ENCODE measurements around the gene UBA6. TPM values are rescaled to one million over a fixed set of nuclear protein-coding genes. Genes with fewer than 3 reads are reported as not detected.

UBA6 gene
- total and polyA plus RNA-seq, 8 donors = 4.1 to 26.5 (median 14.4) TPM

- Histone ChIP-seq H3K4me1 (no peaks in the 10 kb centered on the region), H3K36me3 (peaks cover 0 to 5% (median 0%) of the 10 kb centered on the region in 3 donors), H3K4me3 (no peak overlapping the region), H3K27me3 (no peaks in the 10 kb centered on the region), H3K9me3 (no peaks in the 10 kb centered on the region), H3K27ac (no peak overlapping the region)
- FAIRE-seq (no peak), DNase-seq (no peak), ATAC-seq (no peak)
- TF ChIP-seq, protein P1, sequence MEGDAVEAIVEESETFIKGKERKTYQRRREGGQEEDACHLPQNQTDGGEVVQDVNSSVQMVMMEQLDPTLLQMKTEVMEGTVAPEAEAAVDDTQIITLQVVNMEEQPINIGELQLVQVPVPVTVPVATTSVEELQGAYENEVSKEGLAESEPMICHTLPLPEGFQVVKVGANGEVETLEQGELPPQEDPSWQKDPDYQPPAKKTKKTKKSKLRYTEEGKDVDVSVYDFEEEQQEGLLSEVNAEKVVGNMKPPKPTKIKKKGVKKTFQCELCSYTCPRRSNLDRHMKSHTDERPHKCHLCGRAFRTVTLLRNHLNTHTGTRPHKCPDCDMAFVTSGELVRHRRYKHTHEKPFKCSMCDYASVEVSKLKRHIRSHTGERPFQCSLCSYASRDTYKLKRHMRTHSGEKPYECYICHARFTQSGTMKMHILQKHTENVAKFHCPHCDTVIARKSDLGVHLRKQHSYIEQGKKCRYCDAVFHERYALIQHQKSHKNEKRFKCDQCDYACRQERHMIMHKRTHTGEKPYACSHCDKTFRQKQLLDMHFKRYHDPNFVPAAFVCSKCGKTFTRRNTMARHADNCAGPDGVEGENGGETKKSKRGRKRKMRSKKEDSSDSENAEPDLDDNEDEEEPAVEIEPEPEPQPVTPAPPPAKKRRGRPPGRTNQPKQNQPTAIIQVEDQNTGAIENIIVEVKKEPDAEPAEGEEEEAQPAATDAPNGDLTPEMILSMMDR (IDR thresholded peaks at IDR 0.05) = no peak
- 97% methylated on average over 2 of the region's 2 CpGs for WGBS, 2 donors
- intact Hi-C loops (cut with DNase I) = no loop called here
These were observed 16.6 kb upstream of the UBA6 start for GRCh38 chr4:67717586-67717985.

- ATAC-seq (no peak), FAIRE-seq (no peak), DNase-seq (no peak)
- intact Hi-C loops (cut with DNase I) = no loop called here
- Histone ChIP-seq H3K27ac (no peak overlapping the region), H3K27me3 (no peaks in the 10 kb centered on the region), H3K4me3 (no peak overlapping the region), H3K36me3 (peaks cover 0 to 5% (median 0%) of the 10 kb centered on the region in 3 donors), H3K4me1 (no peaks in the 10 kb centered on the region), H3K9me3 (no peaks in the 10 kb centered on the region)
- WGBS, 2 donors = 80 to 90% methylated on average over 6 of the region's 6 CpGs
- TF ChIP-seq, protein P1 (IDR thresholded peaks at IDR 0.05) = no peak
These were observed 14.0 kb upstream of the UBA6 start for GRCh38 chr4:67714955-67715354.

GRCh38 chr4:67714248-67714583 is 13.3 kb upstream of the UBA6 start:
- intact Hi-C loops (cut with DNase I) = no loop called here
- Histone ChIP-seq H3K9me3 (no peaks in the 10 kb centered on the region), H3K27ac (no peak overlapping the region), H3K36me3 (peaks cover 0 to 5% (median 0%) of the 10 kb centered on the region in 3 donors), H3K4me1 (no peaks in the 10 kb centered on the region), H3K27me3 (no peaks in the 10 kb centered on the region), H3K4me3 (no peak overlapping the region)
- FAIRE-seq (no peak), DNase-seq (no peak), ATAC-seq (peak in 1 of 4 donors; percentile 44)
- WGBS, 2 donors = 96 to 98% methylated on average over 1 of the region's 1 CpG
- TF ChIP-seq, protein P1 (IDR thresholded peaks at IDR 0.05) = no peak

DNA sequence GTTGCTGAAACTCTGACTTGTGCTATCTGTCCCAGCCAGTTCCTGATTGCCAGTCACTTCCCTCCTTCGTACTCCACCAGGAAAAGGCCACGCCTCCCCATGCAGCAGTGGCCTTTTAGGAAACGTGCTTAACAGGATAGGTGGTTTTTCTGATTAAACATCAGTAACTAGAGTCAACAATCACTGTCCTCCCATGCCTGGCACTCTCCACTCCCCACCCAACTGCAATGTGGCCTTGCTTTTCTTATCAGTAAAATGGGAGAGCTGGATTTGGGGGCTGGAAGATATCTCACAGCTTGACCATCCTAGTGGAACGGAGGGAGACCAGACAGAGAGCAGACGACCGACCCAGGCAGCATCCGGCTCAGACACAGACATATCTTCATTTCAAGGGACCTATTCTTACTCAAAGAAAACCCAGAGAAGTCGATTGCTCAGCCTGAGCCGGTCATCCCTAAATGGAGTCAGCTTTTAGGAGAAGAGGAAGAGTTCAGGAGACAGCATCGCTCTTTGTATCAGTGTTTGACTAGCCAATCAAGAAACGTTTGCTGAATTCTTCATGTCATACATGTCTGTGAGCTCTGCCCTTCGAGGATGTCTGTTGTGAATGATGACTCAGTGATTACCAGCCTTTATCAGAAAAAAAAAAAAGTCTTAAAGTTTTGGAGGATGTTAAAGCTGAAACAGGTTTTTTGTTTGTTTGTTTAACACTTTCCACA is 12.7 kb upstream of the UBA6 start:
- Histone ChIP-seq H3K9me3 (no peaks in the 10 kb centered on the region), H3K4me1 (no peaks in the 10 kb centered on the region), H3K27ac (no peak overlapping the region), H3K27me3 (no peaks in the 10 kb centered on the region), H3K36me3 (peaks cover 0 to 5% (median 0%) of the 10 kb centered on the region in 3 donors), H3K4me3 (no peak overlapping the region)
- 65 to 71% methylated on average over 12 of the region's 12 CpGs for WGBS, 2 donors
- FAIRE-seq (no peak), DNase-seq (no peak), ATAC-seq (peak in 1 of 4 donors; percentile 35)
- TF ChIP-seq, protein P1 (IDR thresholded peaks at IDR 0.05) = no peak
- intact Hi-C loops (cut with DNase I) = no loop called here
